SKM-1 (cell line): ENCODE results near the gene DCLK2.

Source experiments
- DNase-seq: peaks from one replicate; lab custom pipeline; 2025; ENCODE audit not compliant: unreplicated experiment; lab: John Stamatoyannopoulos, UW

DCLK2 gene

GRCh38 chr4:150199056-150199455 is 120.8 kb downstream of the DCLK2 start:
- no peak for DNase-seq

GRCh38 chr4:150205016-150205415 is 126.8 kb downstream of the DCLK2 start:
- DNase-seq = no peak

GRCh38 chr4:150206265-150206664 is 128.0 kb downstream of the DCLK2 start:
- DNase-seq = no peak

- DNase-seq = no peak
Observed at GRCh38 chr4:150206954-150207353, 128.7 kb downstream of the DCLK2 start.

- no peak for DNase-seq
Observed at GRCh38 chr4:150207871-150208270, 129.6 kb downstream of the DCLK2 start.

- peak; percentile 7 for DNase-seq
Observed at GRCh38 chr4:150209140-150209829, 131.0 kb downstream of the DCLK2 start.

- DNase-seq = no peak
Observed at GRCh38 chr4:150211016-150211415, 132.8 kb downstream of the DCLK2 start.

- DNase-seq = no peak
Observed at GRCh38 chr4:150211799-150212445, 133.7 kb downstream of the DCLK2 start.

GRCh38 chr4:150212485-150212884 is 134.2 kb downstream of the DCLK2 start:
- no peak for DNase-seq

- DNase-seq = no peak
Observed at GRCh38 chr4:150212927-150213326, 134.7 kb downstream of the DCLK2 start.

GRCh38 chr4:150215601-150216000 is 137.4 kb downstream of the DCLK2 start:
- no peak for DNase-seq

GRCh38 chr4:150216726-150217125 is 138.5 kb downstream of the DCLK2 start:
- DNase-seq = no peak

- no peak for DNase-seq
Observed at GRCh38 chr4:150217192-150217591, 138.9 kb downstream of the DCLK2 start.

- no peak for DNase-seq
Observed at GRCh38 chr4:150217808-150218207, 139.6 kb downstream of the DCLK2 start.

- DNase-seq = no peak
Observed at GRCh38 chr4:150218447-150218846, 140.2 kb downstream of the DCLK2 start.

- DNase-seq = no peak
Observed at GRCh38 chr4:150219841-150220240, 141.6 kb downstream of the DCLK2 start.

GRCh38 chr4:150224896-150225591 is 146.8 kb downstream of the DCLK2 start:
- no peak for DNase-seq

- DNase-seq = no peak
Observed at GRCh38 chr4:150229520-150229919, 151.3 kb downstream of the DCLK2 start.

- no peak for DNase-seq
Observed at GRCh38 chr4:150230561-150230960, 152.3 kb downstream of the DCLK2 start.

GRCh38 chr4:150231107-150231770 is 153.0 kb downstream of the DCLK2 start:
- DNase-seq = no peak

- DNase-seq = no peak
Observed at GRCh38 chr4:150232029-150232428, 153.8 kb downstream of the DCLK2 start.

- no peak for DNase-seq
Observed at GRCh38 chr4:150234246-150234645, 156.0 kb downstream of the DCLK2 start.
